Muscle layer of colon (tissue), 2 donors: ENCODE measurements around the gene PDXDC1.
A peak's percentile ranks its signal among the peaks of the same experiment; 100 is the strongest.
"Not testable (repeated sequence)": the region's sequence is repeated elsewhere in the genome, so short reads cannot be mapped to it uniquely, and the experiment has no call there.

ENCODE experiments used
- H3K27ac ChIP-seq: one replicate; pipeline ENCODE4 v1.7.0; 2013; ENCODE audit warnings: low read depth, mild to moderate bottlenecking, low read length, moderate library complexity
- H3K27me3 ChIP-seq, 2 donors: one replicate each; pipeline ENCODE4 v1.7.0; 2013; ENCODE audit warnings: low read length in 2 of 2, mild to moderate bottlenecking in 2 of 2; ENCODE audit not compliant: insufficient read depth in 2 of 2, control insufficient read depth in 1 of 2
- H3K36me3 ChIP-seq: one replicate; pipeline ENCODE4 v1.7.0; 2013; ENCODE audit warnings: mild to moderate bottlenecking, low read length; ENCODE audit not compliant: insufficient read depth
- H3K4me1 ChIP-seq: one replicate; pipeline ENCODE4 v1.7.0; 2013; ENCODE audit warnings: mild to moderate bottlenecking, low read length; ENCODE audit not compliant: insufficient read depth
- H3K4me3 ChIP-seq, 2 donors: one replicate each; pipeline ENCODE4 v1.7.0; 2013; ENCODE audit warnings: low read length in 2 of 2, low read depth in 1 of 2, mild to moderate bottlenecking in 1 of 2, moderate library complexity in 1 of 2
- H3K9ac ChIP-seq: one replicate; pipeline ENCODE4 v1.7.0; 2013; ENCODE audit warnings: low read length
- H3K9me3 ChIP-seq: one replicate; pipeline ENCODE4 v1.7.0; 2013; ENCODE audit warnings: mild to moderate bottlenecking, low read length
- donor health status: abdominal sarcoma.
- donor health status: Adenocarcinoma of cecum.

The PDXDC1 gene

DNA sequence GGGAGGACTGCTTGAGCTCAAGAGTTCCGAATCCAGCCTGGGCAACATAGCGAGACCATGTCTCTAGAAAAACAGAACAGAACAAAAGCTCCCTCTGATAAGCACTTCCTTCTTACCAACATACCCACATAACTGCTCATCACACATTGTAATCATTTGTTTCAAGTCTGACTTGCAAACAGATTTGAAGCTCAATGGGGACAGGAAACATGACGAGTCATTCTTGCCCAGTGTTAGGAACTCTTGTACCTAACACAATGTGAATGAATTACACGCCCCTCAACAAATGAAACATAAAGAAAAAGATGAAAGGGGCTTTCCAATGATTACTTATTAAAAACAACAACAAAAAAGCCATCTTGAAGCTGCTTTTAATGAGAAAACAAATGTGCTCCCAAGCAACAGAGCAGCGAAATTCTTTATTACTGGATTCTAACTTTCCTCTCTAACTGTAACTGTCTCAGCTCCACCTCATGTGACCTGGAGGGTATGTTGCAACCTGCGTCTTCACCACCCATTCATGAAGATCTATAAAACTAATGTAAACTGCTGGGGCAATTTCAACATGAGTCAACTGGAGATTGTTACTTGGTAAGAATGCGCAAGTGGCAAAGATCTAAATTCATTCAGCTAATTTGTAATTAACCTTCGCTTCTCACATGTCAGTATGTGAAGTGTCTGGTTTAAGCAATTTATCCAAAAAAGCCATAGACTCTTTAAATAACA, 87.4 kb downstream of the PDXDC1 start:
- not testable (repeated sequence) for H3K9me3 ChIP-seq, H3K4me1 ChIP-seq, H3K27me3 ChIP-seq, H3K4me3 ChIP-seq, H3K27ac ChIP-seq, H3K9ac ChIP-seq
- peaks cover 44% of the 10 kb centered on the region for H3K36me3 ChIP-seq

DNA sequence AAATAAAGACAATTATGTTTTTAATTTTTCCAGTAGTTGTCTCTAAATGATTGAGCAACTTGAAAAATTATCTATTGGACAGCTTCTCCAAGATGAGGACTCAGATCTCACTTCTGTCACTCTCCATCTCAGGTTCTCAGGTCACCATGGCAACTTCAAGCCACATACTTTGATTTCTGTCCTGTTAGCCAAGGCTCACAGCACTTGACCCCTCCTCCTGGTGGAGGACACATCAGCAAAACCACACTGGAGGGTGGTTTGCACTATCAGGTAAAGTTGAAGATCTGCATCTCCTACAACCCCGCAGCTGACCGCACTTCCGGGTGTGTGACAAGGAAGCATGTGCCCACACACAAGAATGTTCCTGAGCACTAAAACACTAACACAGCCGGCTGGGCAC, 91.1 kb downstream of the PDXDC1 start:
- not testable (repeated sequence) for H3K4me3 ChIP-seq, H3K27me3 ChIP-seq, H3K9me3 ChIP-seq, H3K4me1 ChIP-seq, H3K9ac ChIP-seq, H3K27ac ChIP-seq
- peaks cover 22% of the 10 kb centered on the region for H3K36me3 ChIP-seq

DNA sequence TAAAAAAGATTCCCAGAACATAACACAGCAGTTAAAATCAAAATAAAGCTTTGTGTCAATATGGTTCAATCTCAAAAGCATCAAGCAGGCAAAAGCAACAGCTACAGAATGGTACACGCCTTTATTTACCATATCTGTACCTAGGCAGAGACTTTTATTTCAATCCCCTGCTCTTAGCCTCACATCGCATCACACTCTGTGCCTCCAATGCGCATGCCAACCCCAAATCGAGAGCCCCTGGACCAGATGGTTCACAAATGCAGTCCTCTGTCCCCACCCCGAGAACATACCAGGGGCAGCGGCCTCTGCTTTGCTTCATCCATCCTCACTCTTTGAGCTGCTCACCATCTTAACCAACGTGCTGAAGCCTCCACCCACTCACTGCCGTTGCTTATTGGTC, 91.9 kb downstream of the PDXDC1 start:
- H3K36me3 ChIP-seq: peaks cover 14% of the 10 kb centered on the region
- H3K4me1 ChIP-seq, H3K9me3 ChIP-seq, H3K9ac ChIP-seq, H3K4me3 ChIP-seq, H3K27me3 ChIP-seq, H3K27ac ChIP-seq: not testable (repeated sequence)

DNA sequence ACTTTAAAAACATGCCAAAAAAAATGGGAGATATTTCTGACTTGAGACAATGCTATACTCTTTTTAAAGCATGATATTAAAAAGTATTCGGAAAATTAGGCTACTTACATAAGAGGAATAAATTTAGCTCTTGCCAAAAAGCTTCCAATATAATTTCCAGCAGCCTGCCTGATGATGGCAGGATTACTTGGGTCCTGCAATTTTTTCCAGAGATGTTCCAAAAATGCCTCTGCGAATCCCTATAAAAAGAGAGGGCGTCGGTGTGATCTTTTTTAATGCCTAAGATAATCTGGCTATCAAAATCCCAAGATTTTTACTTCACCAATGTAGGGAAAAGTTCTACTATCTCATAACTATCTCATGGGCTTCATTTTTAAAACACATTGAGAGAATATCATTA, 96.2 kb downstream of the PDXDC1 start:
- H3K9ac ChIP-seq, H3K4me1 ChIP-seq, H3K4me3 ChIP-seq, H3K27me3 ChIP-seq, H3K9me3 ChIP-seq, H3K27ac ChIP-seq: not testable (repeated sequence)
- H3K36me3 ChIP-seq: peaks cover 34% of the 10 kb centered on the region

DNA sequence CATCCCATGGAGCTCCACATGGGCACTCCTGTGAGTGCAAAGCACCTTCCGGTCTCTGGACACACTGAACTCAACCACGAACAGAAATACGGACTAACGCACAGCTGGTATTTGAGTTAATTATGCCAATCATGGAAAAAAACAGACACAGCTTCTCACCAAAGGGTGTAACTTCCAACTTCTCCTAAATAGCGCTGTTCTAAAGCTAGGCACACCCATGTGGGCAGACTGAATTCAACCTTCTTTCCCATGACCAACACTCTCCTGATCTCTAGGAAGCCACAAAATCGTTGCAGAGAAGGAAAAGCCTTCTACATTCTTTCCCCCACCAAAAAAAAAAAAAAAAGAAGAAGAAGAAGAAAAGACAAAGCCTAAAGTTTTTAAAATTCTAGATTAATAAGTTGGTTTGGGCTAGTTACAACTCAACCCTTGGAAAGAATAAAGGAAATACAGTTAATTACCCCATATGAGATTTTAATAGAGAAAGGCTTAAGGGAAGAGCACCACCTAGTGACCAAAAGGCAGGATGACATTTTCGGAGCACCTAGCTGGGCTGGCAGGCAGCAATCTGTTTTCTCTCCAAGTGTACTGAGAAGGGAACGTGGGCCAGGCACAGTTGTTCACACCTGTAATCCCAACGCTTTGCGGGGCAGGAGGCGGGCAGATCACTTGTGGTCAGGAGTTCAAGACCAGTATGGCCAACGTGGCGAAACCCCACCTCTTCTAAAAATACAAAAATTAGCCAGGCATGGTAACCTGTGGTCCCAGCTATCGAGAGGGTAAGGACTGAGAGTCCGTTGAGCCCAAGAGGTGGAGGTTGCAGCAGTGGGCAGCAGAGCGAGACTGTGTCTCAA, 97.3 kb downstream of the PDXDC1 start:
- H3K27me3 ChIP-seq, H3K4me3 ChIP-seq, H3K27ac ChIP-seq, H3K9ac ChIP-seq, H3K9me3 ChIP-seq, H3K4me1 ChIP-seq: not testable (repeated sequence)
- peaks cover 34% of the 10 kb centered on the region for H3K36me3 ChIP-seq

DNA sequence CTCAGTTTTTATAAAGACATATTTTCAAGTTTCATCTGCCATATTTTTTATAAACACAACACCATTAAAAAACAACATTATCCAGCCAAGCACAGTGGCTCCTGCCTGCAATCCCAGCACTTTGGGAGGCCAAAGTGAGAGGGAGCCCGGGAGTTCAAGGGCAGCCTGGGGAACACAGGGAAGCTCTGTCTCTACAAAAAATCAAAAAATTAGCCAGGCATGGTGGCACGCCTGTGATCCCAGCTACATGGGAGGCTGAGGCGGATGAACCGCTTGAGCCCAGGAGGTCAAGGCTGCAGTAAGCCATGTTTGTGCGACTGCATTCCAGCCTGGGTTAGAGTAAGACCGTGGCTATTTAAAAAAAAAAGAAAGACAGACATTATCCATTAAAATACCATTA, 98.3 kb downstream of the PDXDC1 start:
- no peaks in the 10 kb centered on the region for H3K27me3 ChIP-seq
- no peaks in the 10 kb centered on the region for H3K4me1 ChIP-seq
- no peak overlapping the region for H3K4me3 ChIP-seq
- H3K36me3 ChIP-seq: peaks cover 34% of the 10 kb centered on the region
- no peak overlapping the region for H3K9ac ChIP-seq
- H3K27ac ChIP-seq: no peak overlapping the region
- no peaks in the 10 kb centered on the region for H3K9me3 ChIP-seq

DNA sequence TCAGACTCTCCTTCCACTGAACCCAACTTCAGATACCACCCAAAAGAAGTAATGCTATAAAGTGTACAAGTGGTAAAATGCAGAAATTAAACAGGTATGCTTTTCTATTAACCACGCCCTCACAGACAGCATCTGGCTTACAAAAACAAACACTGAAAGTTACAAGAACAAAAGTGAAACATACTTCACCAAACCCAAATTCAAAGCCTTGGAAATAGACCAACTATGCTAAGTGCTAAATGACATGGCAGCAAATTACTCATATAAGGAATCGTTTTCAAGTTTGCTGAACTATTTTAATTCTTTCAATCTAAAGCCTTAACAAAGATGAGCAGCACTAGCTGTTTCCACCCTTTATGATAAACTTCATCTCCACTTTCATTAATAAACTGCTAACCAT, 101.3 kb downstream of the PDXDC1 start:
- H3K27ac ChIP-seq, H3K27me3 ChIP-seq, H3K4me1 ChIP-seq, H3K9ac ChIP-seq, H3K4me3 ChIP-seq, H3K9me3 ChIP-seq: not testable (repeated sequence)
- peaks cover 34% of the 10 kb centered on the region for H3K36me3 ChIP-seq

DNA sequence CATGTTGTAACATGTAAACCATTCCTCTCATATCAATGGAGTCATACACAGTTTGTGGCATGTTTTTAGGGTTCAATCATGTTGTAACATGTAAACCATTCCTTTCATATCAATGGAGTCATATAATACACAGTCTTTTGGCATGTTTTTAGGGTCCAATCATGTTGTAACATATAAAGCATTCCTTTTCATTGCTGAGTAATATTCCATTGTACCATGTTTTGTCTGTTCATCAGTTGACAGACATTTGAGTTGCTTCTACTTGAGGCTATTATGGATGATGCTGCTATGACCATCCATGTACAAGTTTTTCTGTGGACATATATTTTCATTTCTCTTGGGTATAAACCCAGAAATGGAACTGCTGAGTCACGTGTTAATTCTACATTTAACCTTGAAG, 106.1 kb downstream of the PDXDC1 start:
- not testable (repeated sequence) for H3K27me3 ChIP-seq, H3K4me1 ChIP-seq, H3K36me3 ChIP-seq, H3K9ac ChIP-seq, H3K9me3 ChIP-seq, H3K4me3 ChIP-seq, H3K27ac ChIP-seq

DNA sequence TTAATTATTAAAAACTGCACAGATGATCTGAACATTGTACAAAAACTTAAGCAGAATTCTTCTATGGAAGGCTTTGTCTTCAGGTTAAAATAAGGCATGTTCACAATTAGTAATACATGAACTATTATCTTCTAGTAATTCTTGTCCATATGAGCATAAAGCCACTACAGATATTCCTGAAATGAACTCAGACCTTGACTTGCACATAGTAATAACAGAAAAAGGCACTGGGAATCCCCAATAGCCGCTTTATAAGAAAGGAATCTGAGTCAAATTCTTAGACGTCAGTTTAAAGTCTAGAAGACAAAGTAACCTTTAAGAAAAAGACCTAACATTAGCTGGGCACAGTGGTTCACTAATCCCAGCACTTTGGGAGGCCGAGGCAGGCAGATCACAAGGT, 108.0 kb downstream of the PDXDC1 start:
- H3K9me3 ChIP-seq, H3K4me3 ChIP-seq, H3K36me3 ChIP-seq, H3K27me3 ChIP-seq, H3K27ac ChIP-seq, H3K9ac ChIP-seq, H3K4me1 ChIP-seq: not testable (repeated sequence)

DNA sequence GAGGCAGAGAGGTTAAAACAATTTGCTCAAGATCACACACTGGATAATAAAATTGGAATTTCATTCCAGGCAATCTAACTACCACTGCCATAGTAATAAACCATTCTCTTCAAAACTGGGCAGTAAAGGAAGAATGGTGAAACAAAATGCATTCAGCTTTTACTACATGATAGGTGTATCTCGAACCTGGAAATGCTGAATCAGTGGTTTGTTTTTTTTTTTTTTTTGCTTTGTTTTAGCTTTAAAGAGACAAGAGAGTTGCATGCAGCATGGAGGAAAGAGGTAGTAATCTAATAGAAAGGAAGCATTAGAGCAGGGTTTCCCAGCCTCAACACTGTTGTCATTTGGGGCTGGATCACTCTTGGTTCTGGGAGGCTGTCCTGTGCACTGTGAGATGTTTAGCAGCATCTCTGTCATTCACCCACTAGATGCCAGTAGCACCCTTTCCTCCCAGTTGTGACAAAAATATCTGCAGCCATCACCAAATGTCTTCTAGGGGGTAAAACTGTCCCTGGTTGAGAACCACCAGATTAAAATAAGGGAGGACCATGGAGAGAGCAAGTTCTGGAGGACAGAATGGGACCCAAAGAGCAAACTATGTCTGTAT, 115.9 kb downstream of the PDXDC1 start:
- H3K4me1 ChIP-seq, H3K36me3 ChIP-seq: not testable (repeated sequence)

DNA sequence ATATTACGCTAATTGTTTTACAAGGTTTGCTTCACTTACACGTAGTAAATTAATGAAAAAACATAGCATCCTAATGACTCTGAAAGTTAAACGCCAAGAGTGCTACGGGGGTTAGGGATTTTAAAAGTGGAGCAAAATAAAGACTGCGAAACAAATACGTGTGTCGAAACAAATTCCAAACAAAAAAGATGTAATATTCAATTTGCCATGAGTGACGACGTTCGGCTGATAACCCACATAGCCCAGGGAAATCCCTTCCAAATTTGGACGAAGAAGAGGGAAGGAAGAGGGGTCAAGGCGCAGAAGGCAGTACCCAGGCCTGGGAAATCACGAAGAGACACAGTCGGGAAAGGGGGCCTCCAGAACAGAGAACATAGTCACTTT, 118.7 kb downstream of the PDXDC1 start:
- H3K9ac ChIP-seq: peak overlapping the region; percentile 53
- H3K4me3 ChIP-seq: peak overlapping the region in 1 of 2 donors; percentile 84
- not testable (repeated sequence) for H3K27ac ChIP-seq

More for the DNA sequence above, 115.9 kb downstream of the PDXDC1 start:
- not testable (repeated sequence) for H3K27me3 ChIP-seq, H3K27ac ChIP-seq, H3K9me3 ChIP-seq, H3K4me3 ChIP-seq, H3K9ac ChIP-seq

More for the DNA sequence above, 118.7 kb downstream of the PDXDC1 start:
- not testable (repeated sequence) for H3K36me3 ChIP-seq, H3K4me1 ChIP-seq, H3K9me3 ChIP-seq, H3K27me3 ChIP-seq
